ENCODE measurements around the gene LDB3.

GRCh38 chr10:86665868-86666267 lies 2.4 kb upstream of the LDB3 start:
- TF ChIP-seq, protein P1, sequence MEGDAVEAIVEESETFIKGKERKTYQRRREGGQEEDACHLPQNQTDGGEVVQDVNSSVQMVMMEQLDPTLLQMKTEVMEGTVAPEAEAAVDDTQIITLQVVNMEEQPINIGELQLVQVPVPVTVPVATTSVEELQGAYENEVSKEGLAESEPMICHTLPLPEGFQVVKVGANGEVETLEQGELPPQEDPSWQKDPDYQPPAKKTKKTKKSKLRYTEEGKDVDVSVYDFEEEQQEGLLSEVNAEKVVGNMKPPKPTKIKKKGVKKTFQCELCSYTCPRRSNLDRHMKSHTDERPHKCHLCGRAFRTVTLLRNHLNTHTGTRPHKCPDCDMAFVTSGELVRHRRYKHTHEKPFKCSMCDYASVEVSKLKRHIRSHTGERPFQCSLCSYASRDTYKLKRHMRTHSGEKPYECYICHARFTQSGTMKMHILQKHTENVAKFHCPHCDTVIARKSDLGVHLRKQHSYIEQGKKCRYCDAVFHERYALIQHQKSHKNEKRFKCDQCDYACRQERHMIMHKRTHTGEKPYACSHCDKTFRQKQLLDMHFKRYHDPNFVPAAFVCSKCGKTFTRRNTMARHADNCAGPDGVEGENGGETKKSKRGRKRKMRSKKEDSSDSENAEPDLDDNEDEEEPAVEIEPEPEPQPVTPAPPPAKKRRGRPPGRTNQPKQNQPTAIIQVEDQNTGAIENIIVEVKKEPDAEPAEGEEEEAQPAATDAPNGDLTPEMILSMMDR (IDR thresholded peaks at IDR 0.05; ENCODE audit: low read length) = no peak
- TF ChIP-seq EZH2 (IDR thresholded peaks at IDR 0.05; ENCODE audit: borderline replicate concordance, low read length) = no peak

Measured in OCI-LY1 (cell line).